ENCODE data around the gene PAGR1. TPM values are rescaled to one million over a fixed set of nuclear protein-coding genes. Genes with fewer than 3 reads are reported as not detected.

PAGR1 gene
- total and polyA plus RNA-seq, 2 of the 8 experiments (the other 6 are each of a cell fraction or from before 2014, with no cell fraction given), result 35.4 to 56.4 TPM

GRCh38 chr16:29835926-29836325 lies 20.0 kb downstream of the PAGR1 start:
- TF ChIP-seq KDM1A (IDR thresholded peaks at IDR 0.05; ENCODE audit: borderline replicate concordance, low read length), result no peak
- TF ChIP-seq SIRT6 (IDR thresholded peaks at IDR 0.05; ENCODE audit: low read length), result no peak
- no peak for TF ChIP-seq RNF2 (IDR thresholded peaks at IDR 0.05; ENCODE audit: borderline replicate concordance, low read depth, low read length, missing control alignments, poor library complexity, severe bottlenecking)
- TF ChIP-seq MAX (IDR thresholded peaks at IDR 0.05), result no peak
- no peak for TF ChIP-seq TCF12 (IDR thresholded peaks at IDR 0.05; ENCODE audit: low read depth, low read length)
- TF ChIP-seq SP2 (IDR thresholded peaks at IDR 0.05; ENCODE audit: low read length), result no peak
- TF ChIP-seq SRF (IDR thresholded peaks at IDR 0.05; ENCODE audit: low read depth, low read length), result no peak
- no peak for TF ChIP-seq POLR2AphosphoS5 (IDR thresholded peaks at IDR 0.05; ENCODE audit: low read depth, low read length)
- no peak for TF ChIP-seq BRCA1 (IDR thresholded peaks at IDR 0.05; ENCODE audit: low read depth, low read length)
- no peak for TF ChIP-seq SIX5 (IDR thresholded peaks at IDR 0.05; ENCODE audit: low read depth, low read length)
- no peak for TF ChIP-seq KDM5A (IDR thresholded peaks at IDR 0.05; ENCODE audit: low read length)
- TF ChIP-seq CEBPB (IDR thresholded peaks at IDR 0.05; ENCODE audit: low read depth, low read length), result no peak
- no peak overlapping the region for H2BK20ac ChIP-seq (ENCODE audit: low read length)

More at GRCh38 chr16:29835926-29836325, 20.0 kb downstream of the PAGR1 start:
- Histone ChIP-seq H2AK5ac (ENCODE audit: low read depth, low read length) (no peak overlapping the region), H2BK120ac (replicated peaks; ENCODE audit: low read depth, low read length) (no peak overlapping the region), H4K20me1 (replicated peaks in 1 of 2; ENCODE audit: control insufficient read depth in 1 of 2, insufficient read depth in 2 of 2, low read length in 2 of 2) (no peaks in the 10 kb centered on the region), H2BK15ac (ENCODE audit: low read length) (no peak overlapping the region), H3K36me3 (ENCODE audit: control insufficient read depth in 2 of 4, insufficient read depth in 4 of 4, low read length in 3 of 4) (no peaks in the 10 kb centered on the region), H3K27me3 (replicated peaks in 1 of 4; ENCODE audit: control insufficient read depth in 3 of 4, extremely low read depth in 1 of 4, insufficient read depth in 3 of 4, low read length in 3 of 4) (no peaks in the 10 kb centered on the region), H3K79me2 (ENCODE audit: control insufficient read depth in 1 of 2, insufficient read depth in 2 of 2, low read length in 2 of 2) (no peaks in the 10 kb centered on the region), H3K14ac (ENCODE audit: insufficient read length) (no peak overlapping the region), H3K23ac (ENCODE audit: insufficient read length) (no peak overlapping the region), H3K56ac (replicated peaks; ENCODE audit: insufficient read length, low read depth, low read length) (no peak overlapping the region), H2AFZ (ENCODE audit: low read length) (no peak overlapping the region), H3K79me1 (ENCODE audit: low read depth, low read length) (no peaks in the 10 kb centered on the region), H3K9ac (replicated peaks in 1 of 4; ENCODE audit: extremely low read depth in 1 of 4, low read depth in 3 of 4, low read length in 3 of 4) (no peak overlapping the region), H4K8ac (ENCODE audit: extremely low read depth, insufficient read depth, low read length) (no peak overlapping the region), H2BK12ac (ENCODE audit: low read depth, low read length) (no peak overlapping the region), H3K9me3 (ENCODE audit: insufficient read depth in 2 of 2, low read depth in 1 of 2, low read length in 1 of 2) (no peaks in the 10 kb centered on the region), H2BK5ac (ENCODE audit: low read depth, low read length) (no peak overlapping the region), H4K5ac (ENCODE audit: insufficient read length, low read depth, low read length) (no peak overlapping the region), H3K4me1 (replicated peaks in 1 of 4; ENCODE audit: control insufficient read depth in 3 of 4, insufficient read depth in 4 of 4, low read length in 3 of 4) (peaks cover 0 to 2% (median 0%) of the 10 kb centered on the region in 4 experiments; a peak in 1 of 7 replicates), H3K4me3 (ENCODE audit: extremely low read depth in 1 of 4, insufficient read depth in 2 of 4, low read depth in 3 of 4, low read length in 4 of 4) (no peak overlapping the region), H3K4ac (replicated peaks; ENCODE audit: insufficient read length, low read depth, low read length) (no peak overlapping the region), H4K91ac (replicated peaks; ENCODE audit: insufficient read length, low read length) (no peak overlapping the region), H3K23me2 (ENCODE audit: low read depth, low read length) (no peaks in the 10 kb centered on the region), H3K4me2 (ENCODE audit: insufficient read depth in 1 of 2, low read depth in 2 of 2, low read length in 2 of 2) (no peak overlapping the region), H3K27ac (ENCODE audit: low read depth, low read length) (no peak overlapping the region), H3K18ac (ENCODE audit: extremely low read depth, low read length) (no peak overlapping the region)
- ChIA-PET CTCF (ENCODE audit: partially characterized antibody) (interaction anchor here (0.9 to 3.6 kb wide), 3 partner anchors 12 to 26 kb away, joined by 3 to 27 read pairs (median 4); no protein-coding TSS in a partner anchor), POLR2A (ENCODE audit: partially characterized antibody) (interaction anchor here (0.9 to 1.5 kb wide), 3 partner anchors 9 to 14 kb away, joined by 3 to 6 read pairs (median 4); no protein-coding TSS in a partner anchor)
- 88% methylated on average over 6 of the region's 7 CpGs; no CpG with 5 or more reads in 1 of the 2 experiments for WGBS, 2 experiments (ENCODE audit: extremely low coverage in 1 of 2, insufficient coverage in 1 of 2, insufficient read length in 1 of 2, insufficient replicate concordance in 2 of 2, low coverage in 1 of 2, low lambda C conversion rate in 2 of 2, missing lambda C conversion rate in 1 of 2)
- DNase-seq (ENCODE audit: low read depth in 1 of 2, low spot score in 2 of 2), result no peak
- no peak for FAIRE-seq
